GM11168 (cell line): ENCODE results near the gene HEMK1.

Experiments used
- in situ Hi-C: fragments of 300-500 bp; cut with MboI; formaldehyde crosslinking; loops from one replicate; pipeline ENCODE4 v1.12.0; 2022; ENCODE audit warnings: low sequenced_read_pairs; ENCODE audit not compliant: unreplicated experiment

Gene HEMK1

GRCh38 chr3:50599115-50599715, 29.9 kb downstream of the HEMK1 start:
- in situ Hi-C loops = no loop called here

DNA sequence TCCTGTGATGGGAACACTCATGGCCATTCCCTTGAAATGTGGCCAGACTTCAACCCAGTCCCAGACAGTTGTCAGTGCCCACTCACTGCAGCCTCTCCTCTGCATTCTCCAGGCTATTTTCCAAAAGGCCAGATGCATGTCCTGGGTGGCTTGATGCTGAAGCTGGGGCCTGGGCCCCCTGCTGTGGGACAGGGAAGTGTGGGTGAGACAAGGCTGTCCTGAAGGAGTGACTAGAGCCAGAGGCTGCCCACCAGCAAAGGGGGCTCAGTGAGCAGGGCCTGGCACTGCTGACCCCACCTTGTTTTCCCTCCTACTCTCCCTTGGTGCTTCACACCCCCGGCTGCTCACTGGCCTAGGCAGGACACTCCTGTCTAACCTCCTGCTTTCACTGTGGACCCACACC, 30.4 kb downstream of the HEMK1 start:
- in situ Hi-C loops = no loop called here

- in situ Hi-C loops = no loop called here
Measured at GRCh38 chr3:50600141-50600753, 30.9 kb downstream of the HEMK1 start.

GRCh38 chr3:50600841-50601591, 31.7 kb downstream of the HEMK1 start:
- in situ Hi-C loops = no loop called here

GRCh38 chr3:50602595-50603191, 33.4 kb downstream of the HEMK1 start:
- in situ Hi-C loops = no loop called here

- in situ Hi-C loops = no loop called here
Measured at GRCh38 chr3:50603261-50604109, 34.2 kb downstream of the HEMK1 start.

GRCh38 chr3:50604110-50604621, 34.8 kb downstream of the HEMK1 start:
- in situ Hi-C loops = no loop called here

- in situ Hi-C loops = no loop called here
Measured at GRCh38 chr3:50604628-50605588, 35.6 kb downstream of the HEMK1 start.

DNA sequence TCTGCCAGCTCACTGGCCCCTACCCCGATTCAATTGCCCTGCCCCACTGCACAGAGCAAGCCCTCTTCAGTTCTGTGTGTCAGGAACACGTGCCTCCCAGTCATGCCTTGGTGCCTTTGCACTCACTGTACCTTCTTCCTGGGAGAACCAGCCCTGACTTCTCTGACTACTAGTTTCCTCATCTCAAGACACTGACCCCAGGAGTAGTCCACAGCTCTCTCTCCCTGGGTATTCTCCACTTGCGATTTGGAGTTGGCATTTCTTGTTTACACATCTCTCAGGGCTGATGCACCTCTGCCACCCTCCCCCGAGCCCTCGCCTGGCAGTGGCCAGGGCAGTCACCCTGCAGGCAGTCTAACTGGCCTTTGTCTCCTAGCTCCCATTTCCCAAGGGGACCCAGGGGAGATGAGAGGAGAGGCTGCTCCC, 36.6 kb downstream of the HEMK1 start:
- in situ Hi-C loops = no loop called here

- in situ Hi-C loops = no loop called here
Measured at GRCh38 chr3:50606596-50606995, 37.3 kb downstream of the HEMK1 start.

DNA sequence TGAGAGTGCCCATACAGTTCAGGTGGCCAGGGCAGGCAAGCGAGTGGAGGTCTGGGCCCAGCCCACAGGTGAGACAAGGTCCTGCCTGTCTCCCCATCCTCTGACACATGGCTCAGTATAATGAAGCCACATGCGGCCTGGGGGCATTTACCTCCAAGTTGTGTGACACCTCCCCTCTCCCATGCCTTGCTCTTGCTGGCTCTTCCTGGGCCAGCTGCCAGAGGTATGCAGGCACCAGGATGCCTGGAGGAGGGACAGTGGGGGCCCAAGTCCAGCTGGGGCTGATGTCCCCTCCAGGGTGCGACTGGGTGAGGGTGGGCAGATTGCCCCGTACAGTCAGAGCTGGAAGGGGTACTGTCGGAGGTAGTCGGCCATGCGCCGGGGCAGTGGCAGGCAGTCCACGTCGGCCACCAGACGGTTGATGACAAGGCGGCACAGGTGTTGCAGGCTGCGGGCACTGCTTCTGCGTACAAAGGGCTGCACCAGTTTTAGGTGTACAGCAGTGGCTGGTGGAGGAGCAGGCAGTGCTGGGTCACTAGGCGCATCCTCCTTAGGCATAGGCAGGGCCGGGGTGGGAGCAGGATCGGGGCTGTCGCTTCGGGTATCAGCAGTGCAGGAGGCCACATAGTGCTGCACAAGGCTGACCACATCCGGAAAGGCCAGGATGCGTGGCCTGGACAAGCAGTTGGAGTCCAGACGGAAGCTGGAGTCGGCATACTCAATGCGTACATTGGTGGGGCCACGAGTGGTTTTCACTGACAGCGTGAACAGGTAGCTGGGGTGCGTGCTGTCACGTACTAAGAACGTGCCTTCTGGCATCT, 38.2 kb downstream of the HEMK1 start:
- in situ Hi-C loops = no loop called here

GRCh38 chr3:50608278-50608677, 39.0 kb downstream of the HEMK1 start:
- in situ Hi-C loops = no loop called here

DNA sequence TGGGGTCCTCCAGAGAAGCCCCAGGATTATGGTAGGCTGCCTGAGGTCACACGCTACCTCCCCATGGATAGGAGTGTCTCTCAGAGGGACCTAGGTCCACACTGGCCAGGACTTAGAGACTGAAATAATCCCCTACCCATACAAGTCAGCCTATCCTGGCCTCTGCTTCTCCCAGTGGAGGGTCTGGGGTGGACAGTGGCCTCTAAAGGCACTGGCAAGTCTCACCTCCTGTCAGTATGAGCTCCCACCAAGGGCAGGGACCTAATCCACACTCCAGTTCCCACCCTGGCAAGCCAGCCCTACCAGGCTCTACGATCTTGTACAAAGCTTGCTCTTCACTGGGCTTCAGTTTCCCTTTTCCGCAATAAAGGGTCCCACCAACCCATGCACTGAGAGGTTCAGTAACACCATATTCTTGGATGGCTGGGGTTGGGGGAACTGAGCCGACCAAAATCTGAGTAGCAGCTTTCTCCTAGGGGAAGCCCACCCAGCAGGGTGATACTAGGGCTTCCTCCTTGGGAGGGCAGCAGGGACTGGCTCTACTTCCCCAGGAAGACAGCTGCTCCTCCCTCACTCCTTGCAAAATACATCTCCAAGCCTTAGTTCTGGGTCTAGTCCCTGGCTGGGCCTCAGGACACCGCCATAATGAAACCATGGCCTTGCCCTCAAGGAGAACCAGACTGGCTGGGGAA, 39.9 kb downstream of the HEMK1 start:
- in situ Hi-C loops = no loop called here

GRCh38 chr3:50609763-50610085, 40.4 kb downstream of the HEMK1 start:
- in situ Hi-C loops = loop anchor here (5.0 kb wide), 1 partner anchor 32 kb away; no protein-coding TSS in a partner anchor

DNA sequence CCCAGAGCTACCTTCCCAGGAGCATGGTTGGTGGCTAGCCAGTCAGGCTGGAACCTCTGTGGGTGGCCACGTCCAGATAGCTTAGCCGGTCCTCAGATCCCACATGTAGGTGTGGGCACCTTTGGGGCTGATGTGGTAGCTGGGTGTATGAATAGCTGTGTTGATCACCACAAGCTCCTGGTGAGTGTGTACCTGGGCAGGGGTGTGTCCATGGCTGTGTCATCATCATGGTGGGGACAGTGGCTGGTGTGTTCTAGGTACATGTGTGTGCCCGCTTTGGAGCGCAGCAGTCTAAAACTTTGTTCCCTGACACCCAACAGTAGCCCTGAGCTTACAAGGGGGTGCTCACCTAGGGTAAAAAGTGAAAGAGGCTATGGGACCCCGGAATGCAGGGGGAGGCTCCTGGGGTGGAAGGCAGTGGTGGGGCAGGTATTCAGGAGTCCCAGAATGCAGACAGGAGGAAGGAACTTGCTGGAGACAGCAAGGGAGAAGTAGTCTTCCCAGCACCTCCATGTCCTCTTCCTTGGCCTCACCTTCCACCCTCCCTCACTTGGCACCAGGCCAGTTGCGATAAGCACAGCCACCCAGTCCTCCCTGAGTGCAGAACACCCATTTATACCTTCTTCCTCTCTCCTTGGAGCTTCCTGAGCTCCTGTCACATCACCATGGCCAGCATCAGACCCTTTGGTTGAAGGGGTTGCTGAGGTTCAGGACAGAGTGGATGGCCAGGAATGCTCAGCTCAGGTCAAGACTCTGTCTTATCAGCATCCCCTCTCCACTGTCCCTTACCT, 41.1 kb downstream of the HEMK1 start:
- in situ Hi-C loops = loop anchor here (5.0 kb wide), 1 partner anchor 33 kb away; no protein-coding TSS in a partner anchor

DNA sequence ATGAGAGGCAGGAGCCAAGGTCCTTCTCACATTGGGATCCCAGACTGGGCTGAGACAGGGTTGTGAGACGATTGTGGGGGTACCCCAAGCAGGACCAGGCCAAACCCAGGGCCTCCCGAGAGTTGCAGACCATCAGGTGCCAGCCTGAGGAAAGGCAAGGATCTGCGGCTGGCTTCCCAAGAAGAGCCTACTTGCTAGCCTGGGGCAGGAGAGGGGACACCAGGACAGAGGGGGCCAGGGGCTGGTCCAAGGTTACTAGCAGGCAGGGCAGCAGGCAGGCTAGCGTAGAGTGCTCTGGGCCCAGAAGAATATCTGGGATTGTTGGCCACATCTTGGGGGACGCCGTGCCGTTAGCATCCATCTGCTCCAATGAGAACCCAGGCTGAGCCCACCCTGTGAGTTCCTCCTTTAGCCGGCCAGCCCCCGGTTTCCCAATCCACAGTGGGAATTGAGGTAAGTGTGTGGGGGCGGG, 41.7 kb downstream of the HEMK1 start:
- in situ Hi-C loops = loop anchor here (5.0 kb wide), 1 partner anchor 34 kb away; no protein-coding TSS in a partner anchor
